ENCODE measurements around the gene PLEKHH2. TPM values are rescaled to one million over a fixed set of nuclear protein-coding genes. Genes with fewer than 3 reads are reported as not detected.
"Not testable (repeated sequence)": the region's sequence is repeated elsewhere in the genome, so short reads cannot be mapped to it uniquely, and the experiment has no call there.

The PLEKHH2 gene
- polyA plus RNA-seq, 3 donors: 18.4 to 66.9 (median 64.8) TPM

DNA sequence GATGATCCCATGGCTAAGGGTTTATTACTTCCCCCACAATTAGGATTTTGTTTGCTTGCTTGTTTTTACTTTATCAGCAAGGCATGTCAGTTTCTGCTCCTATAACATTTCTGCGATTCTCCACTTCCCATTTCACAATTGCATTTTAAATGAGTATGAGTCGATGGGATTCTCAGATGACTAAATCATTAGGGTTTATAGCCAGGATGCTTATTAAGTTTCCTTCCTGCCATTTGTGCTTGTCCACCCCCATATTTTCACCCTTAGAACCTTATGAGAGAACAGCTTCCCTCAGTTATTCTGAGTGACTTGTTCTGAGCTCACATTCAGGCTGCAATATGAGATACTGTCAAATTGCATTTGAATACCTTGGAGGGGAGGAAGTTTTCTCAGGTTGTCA is 77.1 kb downstream of the PLEKHH2 start:
- DNase-seq: no peak

DNA sequence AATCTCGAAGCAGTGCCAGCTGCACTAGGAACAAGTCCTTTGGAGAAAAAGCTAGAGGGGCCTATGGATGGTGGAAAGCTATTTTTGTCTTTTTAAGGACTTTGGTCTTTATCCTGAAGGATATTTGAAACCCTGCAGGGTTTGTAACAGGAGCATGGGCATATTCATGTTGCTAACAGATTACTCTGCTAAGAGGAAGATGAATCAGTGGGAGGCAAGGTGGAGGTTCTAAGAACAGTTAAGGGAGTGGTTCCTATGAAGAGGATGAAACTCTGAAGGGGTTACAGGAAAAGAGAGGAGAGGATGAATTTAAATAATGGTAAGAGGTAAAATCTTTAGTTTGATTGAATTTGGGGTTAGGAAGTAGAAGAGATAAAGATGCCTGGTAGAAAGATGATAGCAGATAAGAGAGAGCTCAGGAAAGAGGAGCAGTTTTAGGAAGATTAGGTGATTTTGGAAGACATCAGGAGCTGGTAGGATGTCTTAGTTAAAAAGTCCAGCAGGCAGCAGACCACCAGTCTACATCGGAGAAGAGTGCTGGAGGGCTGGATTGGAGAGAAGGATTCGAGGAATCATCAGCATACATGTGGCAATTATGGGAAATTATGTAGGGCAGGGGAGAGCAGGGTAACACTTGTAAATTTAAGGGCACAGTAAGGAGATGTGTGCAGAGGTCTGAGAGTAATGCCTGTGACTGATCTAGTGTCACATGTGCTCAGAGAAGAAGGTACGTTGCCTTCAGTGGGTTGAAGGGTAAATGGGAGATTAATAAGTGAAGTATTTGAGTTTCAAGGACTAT is 78.4 kb downstream of the PLEKHH2 start:
- no peak for DNase-seq

DNA sequence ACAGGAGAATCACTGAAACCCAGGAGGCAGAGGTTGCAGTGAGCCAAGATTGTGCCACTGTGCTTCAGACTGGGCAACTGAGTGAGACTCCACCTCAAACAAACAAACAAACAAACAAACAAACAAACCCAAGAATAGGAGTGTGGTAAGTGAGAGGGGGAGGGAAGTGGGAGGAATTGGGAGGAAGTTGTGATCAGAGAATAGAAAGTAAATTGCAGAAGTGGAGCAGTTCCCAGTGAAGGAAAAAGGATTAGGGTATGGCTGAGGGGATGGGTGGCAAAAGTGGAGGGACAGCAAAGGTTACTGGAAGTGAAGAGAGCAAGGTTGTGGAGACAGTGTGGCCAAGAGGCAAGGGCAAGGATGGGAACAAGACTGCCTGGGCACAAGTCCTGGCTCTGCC is 80.3 kb downstream of the PLEKHH2 start:
- no peak for DNase-seq

DNA sequence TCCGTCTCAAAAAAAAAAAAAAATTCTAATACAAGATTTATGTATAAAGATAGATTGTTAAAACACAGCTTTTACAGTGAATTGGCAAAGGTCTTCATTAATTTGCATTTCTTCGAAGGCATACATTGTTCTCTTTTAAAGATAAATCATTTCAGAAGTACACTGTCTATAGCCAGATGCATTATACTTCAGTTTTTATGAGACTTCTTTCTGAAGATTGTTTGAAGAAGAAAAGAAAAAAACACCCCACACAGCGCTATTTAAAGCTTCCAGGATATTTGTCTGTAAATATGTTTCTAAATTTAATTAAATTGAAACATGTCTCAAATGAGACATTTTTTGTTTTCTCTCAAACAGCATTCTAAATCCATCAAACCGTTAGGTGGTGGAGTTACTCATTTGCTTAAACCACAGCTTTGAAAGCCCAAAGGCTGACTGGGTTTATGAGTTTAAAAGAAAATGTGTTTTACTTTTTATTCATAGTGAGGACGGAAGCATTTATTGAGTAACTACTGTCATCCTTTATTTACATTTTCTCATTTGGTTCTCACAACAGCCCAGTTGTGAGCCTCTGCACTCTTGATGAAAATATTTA is 81.6 kb downstream of the PLEKHH2 start:
- no peak for DNase-seq

DNA sequence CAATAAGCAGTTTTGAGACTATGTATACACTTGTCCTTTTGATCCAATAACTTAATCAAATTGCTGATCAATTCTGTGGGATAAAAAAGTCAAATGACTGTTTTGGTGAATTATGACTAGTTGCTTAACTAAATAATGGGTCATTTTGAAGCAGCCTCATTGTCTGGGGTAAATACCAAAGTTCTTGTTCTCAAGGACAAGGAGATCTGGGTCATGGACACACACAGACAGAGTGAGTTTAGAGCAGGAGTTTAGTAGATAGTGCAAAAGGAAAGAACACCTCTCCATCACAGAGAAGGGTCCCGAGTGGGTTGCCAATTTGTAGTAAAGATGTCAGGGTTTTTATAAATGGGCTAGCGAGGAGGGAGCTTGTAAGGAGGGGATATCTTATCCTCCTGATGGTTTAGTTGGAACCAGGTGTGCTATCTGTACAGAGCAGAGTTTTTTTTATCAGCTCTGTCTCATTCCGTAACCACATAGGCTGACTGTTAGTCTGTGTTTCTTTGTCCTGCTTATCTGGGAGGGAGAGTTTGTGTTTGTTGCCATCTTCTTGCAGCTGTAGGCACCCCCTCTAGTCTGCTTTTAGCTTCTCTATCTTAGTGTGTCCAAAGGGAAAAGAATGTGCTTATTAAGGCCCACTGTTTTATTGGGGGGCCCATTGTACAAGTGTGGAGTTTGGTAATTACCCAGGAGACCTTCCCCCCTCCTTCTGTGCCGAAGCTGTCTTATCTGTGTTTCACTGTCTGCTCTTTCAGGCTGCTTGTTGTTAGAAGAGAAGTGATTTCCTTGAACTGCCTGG is 87.9 kb downstream of the PLEKHH2 start:
- DNase-seq: no peak

DNA sequence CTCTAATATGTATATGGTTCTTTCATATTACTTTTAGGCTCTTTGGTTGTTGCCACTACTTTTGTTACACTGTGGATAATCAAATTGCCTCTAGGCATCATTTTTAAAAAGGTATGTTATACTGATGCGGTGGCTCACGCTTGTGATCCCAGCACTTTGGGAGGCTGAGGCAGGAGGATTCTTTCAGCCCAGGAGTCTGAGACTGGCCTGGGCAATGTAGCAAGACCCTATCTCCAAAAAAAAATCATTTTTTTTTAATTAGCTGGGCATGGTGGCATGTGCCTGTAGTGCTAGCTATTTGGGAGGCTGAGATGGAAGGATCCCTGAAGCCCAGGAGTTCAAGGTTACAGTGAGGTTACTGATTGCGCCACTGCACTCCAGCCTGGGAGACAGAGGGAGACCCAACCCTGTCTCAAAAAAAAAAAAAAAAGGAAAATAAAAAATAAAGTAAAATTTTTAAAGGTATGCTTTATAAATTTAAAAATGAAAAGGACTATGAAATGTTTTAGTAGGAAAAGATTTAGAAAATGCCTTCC is 88.7 kb downstream of the PLEKHH2 start:
- DNase-seq: no peak

DNA sequence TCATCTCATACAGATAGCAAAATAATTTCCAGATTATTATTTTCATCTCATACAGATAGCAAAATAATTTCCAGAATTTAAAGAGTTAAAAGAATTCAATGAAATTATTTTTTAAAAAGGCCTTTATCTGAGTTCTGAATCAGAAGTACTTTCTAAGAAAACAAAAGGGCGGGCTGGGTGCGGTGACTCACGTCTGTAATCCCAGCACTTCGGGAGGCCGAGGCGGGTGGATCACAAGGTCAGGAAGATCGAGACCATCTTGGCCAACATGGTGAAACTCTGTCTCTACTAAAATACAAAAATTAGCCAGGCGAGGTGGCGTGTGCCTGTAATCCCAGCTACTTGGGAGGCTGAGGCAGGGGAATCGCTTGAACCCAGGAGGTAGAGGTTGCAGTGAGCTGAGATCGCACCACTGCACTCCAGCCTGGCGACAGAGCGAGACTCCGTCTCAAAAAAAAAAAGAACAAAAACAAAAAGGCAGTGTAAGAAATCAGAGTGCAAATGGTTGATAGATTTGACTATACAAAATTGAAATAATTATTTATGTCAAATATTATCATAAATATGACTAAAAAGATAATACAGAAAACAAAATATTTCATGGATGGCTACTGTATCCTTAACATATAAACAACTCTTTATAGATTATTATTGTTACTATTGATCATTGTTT is 90.0 kb downstream of the PLEKHH2 start:
- DNase-seq: not testable (repeated sequence)

DNA sequence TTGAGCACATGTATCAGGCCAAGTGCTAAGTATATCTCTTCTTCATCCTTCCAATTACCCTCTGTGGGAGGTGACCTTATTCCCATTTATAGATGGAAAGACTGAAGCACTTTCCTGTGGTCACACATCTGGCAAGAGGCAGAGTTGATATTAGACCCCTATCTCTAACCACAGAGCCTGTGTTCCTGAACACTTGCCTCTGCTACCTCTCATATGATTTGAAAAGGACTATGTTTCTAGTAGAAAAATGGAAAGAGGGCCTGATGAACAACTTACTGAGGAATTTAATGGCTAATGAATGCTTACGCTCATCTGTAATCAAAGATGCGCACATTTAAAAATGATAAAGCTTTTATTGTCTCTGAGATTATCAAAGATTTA is 90.6 kb downstream of the PLEKHH2 start:
- no peak for DNase-seq

DNA sequence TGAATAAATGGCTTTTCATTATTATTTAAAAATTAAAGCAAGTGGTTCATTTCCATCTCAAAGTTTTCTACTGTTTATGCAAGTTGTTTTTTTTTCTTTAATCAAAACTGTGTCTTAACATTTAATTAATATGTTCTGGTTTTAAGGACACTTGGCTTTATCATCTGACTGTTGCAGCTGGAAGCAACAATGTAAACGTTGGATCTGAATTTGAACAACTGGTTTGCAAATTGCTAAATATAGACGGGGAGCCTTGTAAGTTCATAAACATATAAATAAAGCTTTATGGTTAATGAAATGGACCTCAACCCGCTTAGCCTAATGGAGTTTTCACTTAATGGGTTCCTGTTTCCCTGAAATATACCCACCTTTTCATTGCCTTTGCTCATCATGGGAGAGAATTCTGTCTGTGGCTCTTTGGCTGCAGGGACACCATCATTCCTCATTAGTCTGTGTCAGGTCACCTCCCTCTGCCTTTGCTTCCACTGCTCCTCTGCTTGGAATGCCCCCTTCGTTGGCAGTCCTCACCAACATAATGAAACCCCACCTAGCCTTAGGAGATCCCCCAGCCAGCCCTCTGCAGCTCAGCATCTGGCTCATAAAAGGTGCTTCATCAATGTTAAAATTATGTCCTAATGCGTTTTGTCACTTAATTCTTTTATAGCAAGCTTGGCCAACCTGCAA is 92.6 kb downstream of the PLEKHH2 start:
- no peak for DNase-seq

DNA sequence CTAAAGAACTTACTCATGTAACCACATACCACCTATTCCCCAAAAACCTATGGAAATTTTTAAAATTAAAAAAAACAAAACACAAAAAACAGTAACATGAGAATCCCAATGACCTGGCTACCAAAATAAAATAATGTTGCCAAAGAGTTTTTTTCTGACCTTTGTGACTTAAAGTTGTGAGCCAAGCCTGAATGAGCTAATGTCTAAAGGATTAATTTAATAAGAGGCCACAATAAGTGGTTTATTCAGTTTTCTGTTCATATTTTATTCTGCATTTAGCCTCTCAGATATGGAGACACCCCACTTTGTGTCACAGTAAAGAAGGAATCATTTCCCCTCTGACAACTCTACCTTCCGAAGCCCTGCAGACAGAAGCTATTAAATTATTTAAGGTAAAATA is 94.2 kb downstream of the PLEKHH2 start:
- no peak for DNase-seq

DNA sequence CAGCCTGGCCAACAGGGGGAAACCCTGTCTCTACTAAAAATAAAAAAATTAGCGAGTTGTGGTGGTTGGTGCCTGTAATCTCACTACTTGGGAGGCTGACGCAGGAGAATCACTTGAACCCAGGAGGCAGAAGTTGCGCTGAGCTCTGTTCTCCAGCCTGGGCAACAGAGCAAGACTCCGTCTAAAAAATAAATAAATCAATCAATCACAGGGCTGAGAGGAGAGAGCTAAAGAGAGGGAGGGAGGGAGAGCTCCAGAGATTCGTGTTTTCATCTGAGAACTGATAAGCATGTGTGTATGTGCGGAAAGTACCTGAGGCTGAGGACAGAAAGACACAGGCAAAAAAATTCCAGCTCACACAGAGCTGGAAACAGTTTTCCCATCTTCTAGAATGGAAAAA is 99.6 kb downstream of the PLEKHH2 start:
- DNase-seq: no peak

DNA sequence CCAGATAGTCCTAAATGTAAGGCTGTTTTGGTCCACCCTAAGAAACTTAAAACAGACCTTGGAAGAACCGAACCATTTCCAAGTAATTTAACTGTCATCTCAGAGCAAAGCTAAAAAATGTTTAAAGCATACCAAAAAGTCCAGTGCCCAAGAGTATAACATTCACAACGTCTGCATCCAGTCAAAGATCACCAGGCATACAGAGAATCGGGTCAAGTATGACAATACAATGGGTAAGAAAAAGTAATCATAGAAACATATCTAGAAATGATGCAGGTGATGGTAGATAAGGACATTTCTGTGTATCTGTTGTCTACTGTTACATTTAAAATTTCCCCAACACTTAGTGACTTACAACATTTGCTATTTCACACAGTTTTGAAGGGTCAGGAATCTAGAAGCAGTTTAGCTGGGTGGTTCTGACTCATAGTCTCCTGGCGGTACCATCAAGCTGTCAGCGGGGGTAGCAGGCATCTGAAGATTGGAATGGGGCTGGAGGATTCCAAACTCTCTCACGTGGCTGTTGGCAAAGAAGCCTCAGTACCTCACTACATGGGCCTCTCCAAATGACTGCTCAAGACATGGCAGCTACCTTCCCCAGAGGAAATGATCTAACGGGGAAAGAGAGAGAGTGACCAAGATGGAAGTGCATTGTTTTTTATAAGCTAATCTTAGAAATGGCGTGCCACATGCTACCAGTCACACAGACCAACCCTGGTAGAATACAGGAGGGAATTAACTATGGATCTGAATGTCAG is 100.2 kb downstream of the PLEKHH2 start:
- no peak for DNase-seq

DNA sequence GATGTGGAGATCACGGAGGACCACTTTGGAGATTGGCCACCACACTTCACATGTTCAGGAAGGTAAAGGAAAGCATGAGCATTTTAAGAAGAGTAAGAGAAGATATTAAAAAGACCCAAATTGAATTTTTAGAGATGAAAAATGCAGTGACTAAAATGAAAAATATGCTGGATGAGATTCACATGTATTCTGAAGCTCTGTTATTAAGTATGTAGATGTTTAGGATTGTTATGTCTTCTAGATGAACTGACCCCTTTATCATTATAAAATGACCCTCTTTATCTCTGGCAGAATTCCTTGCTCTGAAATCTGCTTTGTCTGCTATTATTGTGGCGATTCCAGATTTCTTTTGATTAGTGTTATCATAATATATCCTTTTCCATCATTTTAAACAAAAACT is 100.8 kb downstream of the PLEKHH2 start:
- DNase-seq: no peak

DNA sequence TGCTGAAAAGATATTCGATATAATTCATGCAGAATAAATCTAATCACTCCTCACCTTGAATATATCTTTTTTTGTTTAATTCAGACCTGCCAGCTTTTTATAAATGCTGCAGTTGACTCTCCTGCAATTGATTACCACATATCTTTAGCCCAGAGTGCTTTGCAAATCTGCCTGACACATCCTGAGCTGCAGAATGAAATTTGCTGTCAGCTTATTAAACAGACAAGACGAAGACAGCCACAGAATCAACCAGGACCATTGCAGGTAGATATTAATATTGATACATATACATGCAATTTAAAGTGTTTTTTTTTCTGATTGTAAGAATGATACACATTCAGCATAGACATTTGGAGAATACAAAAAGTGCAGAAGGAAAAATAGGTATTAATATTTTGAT is 101.2 kb downstream of the PLEKHH2 start:
- DNase-seq: no peak

DNA sequence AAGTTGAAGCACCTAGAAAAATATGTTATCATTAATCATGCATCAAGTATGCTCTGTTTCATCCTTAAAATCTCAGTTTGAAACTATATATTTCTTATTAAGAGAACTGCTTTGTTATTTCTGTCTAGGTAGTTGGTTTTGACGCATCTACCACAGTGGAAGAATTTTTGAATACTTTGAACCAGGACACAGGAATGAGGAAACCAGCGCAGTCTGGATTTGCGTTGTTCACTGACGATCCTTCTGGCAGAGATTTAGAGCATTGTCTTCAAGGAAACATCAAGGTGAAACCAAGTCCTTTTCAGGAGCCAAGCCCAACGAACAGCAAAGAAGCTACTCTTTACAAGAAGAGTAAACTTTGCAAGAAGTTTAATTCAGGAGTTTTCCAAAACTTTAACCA is 106.6 kb downstream of the PLEKHH2 start:
- DNase-seq: no peak

DNA sequence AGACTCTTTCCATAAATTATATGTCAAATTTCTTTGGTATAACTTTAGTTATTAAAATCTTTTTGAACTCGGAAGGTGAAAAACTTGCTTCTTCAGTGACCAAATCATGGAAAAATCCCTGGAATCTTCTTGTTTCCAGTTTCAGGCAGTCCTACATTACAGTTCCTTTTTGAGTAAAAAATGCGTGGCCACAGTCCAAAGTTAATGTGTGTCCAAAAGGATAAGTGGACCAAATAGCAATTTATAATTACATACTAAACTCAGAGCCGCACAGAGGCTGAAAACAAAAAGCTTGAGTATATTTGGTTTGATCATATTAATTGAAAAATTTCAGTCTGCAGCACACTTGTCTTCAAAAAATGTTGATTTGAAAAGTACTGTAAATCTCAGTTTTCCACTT is 108.4 kb downstream of the PLEKHH2 start:
- peak; percentile 71 for DNase-seq

DNA sequence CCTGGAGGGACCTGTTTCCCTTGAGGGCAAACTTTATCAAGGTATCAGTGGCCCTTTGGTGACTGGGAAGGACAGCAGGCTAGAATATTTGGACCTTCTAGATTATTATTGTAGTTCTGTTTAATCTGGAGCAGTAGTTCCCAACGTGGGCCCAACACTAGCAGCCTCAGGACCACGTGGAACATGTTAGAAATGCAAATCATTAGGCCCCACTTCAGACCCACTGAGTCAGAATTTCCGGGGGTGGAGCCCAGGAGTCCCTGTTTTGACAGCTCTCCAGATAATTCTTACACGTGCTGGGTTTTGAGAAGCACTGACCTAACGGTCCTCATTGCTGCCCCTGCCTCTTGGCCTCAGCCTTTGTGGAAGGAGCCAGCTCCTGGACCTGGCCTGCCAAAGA is 111.3 kb downstream of the PLEKHH2 start:
- DNase-seq: no peak

DNA sequence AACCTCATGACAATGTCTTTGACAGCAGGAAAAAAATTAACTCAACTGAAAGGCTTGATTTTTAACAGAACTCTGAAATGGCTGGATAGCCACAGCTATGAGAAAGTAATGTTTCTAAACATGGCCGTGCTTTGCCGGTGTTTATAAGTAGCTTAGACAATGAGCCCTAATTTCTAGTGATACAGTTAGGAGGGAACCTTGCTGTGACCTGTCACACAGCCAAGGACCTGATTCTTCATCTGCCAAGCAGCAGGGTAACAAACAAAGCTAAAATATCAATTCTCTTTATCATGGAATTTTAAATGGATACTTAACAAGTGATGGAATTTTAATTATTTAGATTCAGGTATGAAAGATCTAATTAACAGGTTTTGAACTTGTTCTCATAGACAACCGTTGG is 112.5 kb downstream of the PLEKHH2 start:
- no peak for DNase-seq

DNA sequence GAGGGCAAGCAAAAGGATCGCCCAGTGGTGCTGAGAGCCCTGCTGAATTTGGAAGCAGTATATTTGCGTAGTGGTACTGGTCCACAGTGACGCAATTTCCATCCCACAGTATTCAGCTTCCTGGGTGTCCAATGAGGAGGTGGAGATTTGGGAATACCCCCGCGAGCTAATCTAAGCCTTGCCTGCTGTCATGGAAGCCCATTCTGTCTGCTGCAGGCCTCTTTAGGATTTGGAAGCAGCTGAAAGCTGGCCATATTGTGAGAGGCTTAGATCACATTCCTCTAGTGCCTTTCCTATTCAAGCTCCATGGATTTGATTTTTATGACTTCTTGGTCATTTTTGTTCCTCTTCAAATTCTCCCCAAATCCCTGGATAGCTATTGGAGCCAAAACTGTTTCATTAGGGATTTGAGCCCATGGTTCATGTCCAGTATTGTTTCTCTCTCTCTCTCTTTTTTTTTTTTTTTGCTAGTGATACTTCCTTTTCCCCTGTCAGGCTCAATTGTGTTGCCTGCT is 114.5 kb downstream of the PLEKHH2 start:
- DNase-seq: no peak

DNA sequence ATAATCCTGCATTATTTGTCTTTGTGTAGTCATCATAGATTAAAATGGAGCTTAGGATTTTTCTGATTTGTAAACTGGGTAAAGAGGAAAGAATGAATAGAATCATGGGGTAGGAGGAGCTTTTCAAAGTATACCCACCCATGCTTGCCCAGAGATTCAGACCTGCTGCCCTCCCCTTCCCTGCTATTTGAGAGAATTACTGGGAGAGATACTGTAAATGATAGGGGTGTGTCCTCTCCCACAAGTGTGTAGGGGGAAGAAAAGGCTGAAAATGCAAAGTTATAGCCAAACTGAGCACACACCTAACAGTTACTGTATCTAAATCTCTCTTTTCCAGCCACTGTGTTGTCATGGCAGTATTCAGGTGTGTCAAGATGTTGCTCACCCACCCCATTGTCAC is 115.2 kb downstream of the PLEKHH2 start:
- DNase-seq: no peak

DNA sequence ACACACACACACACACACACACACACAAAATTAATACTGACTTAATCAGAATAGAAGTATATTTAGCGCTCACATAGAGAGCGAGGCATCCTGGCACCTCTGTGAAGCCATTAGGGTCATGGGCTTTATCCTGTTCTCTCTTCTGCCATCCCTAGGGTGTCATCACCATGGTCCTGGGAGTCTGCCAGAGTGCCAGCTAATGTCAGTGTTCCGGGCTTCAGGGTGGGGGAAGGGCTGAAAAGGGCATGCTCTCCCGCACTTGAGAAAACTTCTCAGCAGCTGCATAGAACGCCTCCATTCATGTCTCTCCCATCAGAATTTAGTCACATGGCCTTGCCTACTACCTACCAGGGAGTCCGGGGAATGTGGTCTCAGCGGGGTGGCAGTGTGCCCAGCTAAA is 117.1 kb downstream of the PLEKHH2 start:
- no peak for DNase-seq

Data from renal pelvis (tissue), 4 donors.